ENCODE results near the gene ZFHX3.

DNA sequence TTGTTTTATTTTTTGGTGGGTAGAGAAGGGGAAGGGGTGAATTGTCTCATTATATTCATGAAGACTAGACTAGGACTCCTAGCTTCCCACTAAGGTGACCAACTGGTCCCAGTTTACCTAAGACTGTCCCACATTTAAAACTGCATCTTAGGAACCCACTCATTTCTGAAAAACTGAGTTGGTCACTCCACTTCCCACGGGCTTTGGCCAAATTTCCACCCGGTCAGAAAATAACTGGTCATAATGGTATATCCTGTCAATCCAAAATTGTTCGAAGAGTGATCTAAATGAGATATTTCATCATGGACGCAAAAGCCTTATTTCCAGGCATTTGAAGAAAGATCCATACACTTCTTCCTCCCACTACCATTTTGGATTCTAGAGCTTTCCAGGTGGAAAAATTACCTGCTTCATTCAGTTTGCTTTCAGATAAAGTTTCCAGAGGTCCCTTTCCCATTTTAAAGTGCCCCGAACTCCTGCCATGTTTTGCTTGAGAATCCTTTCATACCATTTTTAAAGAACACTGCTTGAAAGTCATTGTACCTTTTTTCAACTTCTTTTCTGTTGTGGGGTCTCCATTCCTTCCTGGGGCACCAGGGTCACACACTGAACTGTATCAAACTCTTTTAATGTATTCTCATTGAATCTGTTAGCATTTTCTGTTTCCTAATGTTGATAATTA, 21.8 kb upstream of the ZFHX3 start:
- TF ChIP-seq, protein P1, sequence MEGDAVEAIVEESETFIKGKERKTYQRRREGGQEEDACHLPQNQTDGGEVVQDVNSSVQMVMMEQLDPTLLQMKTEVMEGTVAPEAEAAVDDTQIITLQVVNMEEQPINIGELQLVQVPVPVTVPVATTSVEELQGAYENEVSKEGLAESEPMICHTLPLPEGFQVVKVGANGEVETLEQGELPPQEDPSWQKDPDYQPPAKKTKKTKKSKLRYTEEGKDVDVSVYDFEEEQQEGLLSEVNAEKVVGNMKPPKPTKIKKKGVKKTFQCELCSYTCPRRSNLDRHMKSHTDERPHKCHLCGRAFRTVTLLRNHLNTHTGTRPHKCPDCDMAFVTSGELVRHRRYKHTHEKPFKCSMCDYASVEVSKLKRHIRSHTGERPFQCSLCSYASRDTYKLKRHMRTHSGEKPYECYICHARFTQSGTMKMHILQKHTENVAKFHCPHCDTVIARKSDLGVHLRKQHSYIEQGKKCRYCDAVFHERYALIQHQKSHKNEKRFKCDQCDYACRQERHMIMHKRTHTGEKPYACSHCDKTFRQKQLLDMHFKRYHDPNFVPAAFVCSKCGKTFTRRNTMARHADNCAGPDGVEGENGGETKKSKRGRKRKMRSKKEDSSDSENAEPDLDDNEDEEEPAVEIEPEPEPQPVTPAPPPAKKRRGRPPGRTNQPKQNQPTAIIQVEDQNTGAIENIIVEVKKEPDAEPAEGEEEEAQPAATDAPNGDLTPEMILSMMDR (conservative IDR thresholded peaks at IDR 0.05 in 1 of 2, IDR thresholded peaks at IDR 0.05 in 1 of 2; ENCODE audit: low read depth in 1 of 2, low read length in 2 of 2), result no peak
- TF ChIP-seq EZH2 (IDR thresholded peaks at IDR 0.05; ENCODE audit: low read length, missing control alignments), result no peak

Data from fibroblast of lung (primary cell).